B cell (primary cell): ENCODE data around the gene LCN15. TPM values are rescaled to one million over a fixed set of nuclear protein-coding genes. Genes with fewer than 3 reads are reported as not detected.

Experiments used
- ATAC-seq: fragments of 200-7000 bp; cut with Tn5 transposase; one replicate; pipeline ENCODE4 v1.10.0; 2021; ENCODE audit warnings: low read depth, mild to moderate bottlenecking, moderate number of reproducible peaks, moderate library complexity
- CTCF ChIA-PET: fragments of 350-600 bp; sonication (Branson Sonifier 250); formaldehyde crosslinking; loops from one replicate; lab custom pipeline; 2021; ENCODE audit warnings: antibody characterized with exemption, inconsistent platforms; lab: Charles Lee
- POLR2A ChIA-PET: fragments of 350-600 bp; sonication (Branson Sonifier 250); formaldehyde crosslinking; loops from one replicate; lab custom pipeline; 2021; ENCODE audit warnings: antibody characterized with exemption; lab: Charles Lee
- DNase-seq: peaks from one replicate; pipeline ENCODE4 v3.0.0; 2013
- H2AFZ ChIP-seq: 2 replicates; pipeline ENCODE4 v1.6.1; 2012; ENCODE audit warnings: mild to moderate bottlenecking, low read depth, low read length; ENCODE audit not compliant: insufficient read depth, poor library complexity, severe bottlenecking
- H3K27ac ChIP-seq, 2 donors: 1 replicate in 1 of 2; 2 replicates in 1 of 2; pipeline ENCODE4 v1.5.1; 2012 to 2013; ENCODE audit warnings: low read length in 2 of 2, mild to moderate bottlenecking in 2 of 2, moderate library complexity in 1 of 2
- H3K27me3 ChIP-seq, 4 experiments: fragments of 200-600 bp in 1 of 4; sonication (generic) in 1 of 4; replicated peaks in 1 of 4; 1 replicate in 2 of 4; 2 replicates in 2 of 4; pipeline versions ENCODE4 v1.6.1 to v1.7.0; 2013 to 2016; ENCODE audit warnings: low read length in 3 of 4, mild to moderate bottlenecking in 2 of 4, mixed read lengths in 1 of 4, moderate library complexity in 1 of 4; ENCODE audit not compliant: insufficient read depth in 4 of 4, control insufficient read depth in 3 of 4; ENCODE audit errors: control extremely low read depth in 1 of 4
- H3K36me3 ChIP-seq, 2 experiments: replicated peaks in 1 of 2; 1 replicate in 1 of 2; 2 replicates in 1 of 2; pipeline versions ENCODE4 v1.6.1 to v1.7.1; 2013; ENCODE audit warnings: low read length in 1 of 2; ENCODE audit not compliant: insufficient read depth in 2 of 2, control insufficient read depth in 1 of 2; ENCODE audit errors: control extremely low read depth in 1 of 2, extremely low read depth in 1 of 2
- H3K4me1 ChIP-seq, 2 donors: fragments of 200-600 bp in 1 of 2; sonication (generic) in 1 of 2; 1 replicate in 1 of 2; 2 replicates in 1 of 2; pipeline versions ENCODE4 v1.5.1 to v1.6.1; 2013 to 2017; ENCODE audit warnings: low read length in 2 of 2; ENCODE audit not compliant: control insufficient read depth in 2 of 2, insufficient read depth in 2 of 2
- H3K4me2 ChIP-seq: replicated peaks from 2 replicates; pipeline ENCODE3; 2012; ENCODE audit warnings: mild to moderate bottlenecking, low read depth, low read length; ENCODE audit not compliant: poor library complexity, severe bottlenecking
- H3K4me3 ChIP-seq, 5 experiments: fragments of 200-600 bp in 1 of 5; sonication (generic) in 1 of 5; 1 replicate in 3 of 5; 2 replicates in 2 of 5; pipeline versions ENCODE4 v1.5.1 to v1.7.0; 2011 to 2016; ENCODE audit warnings: low read length in 4 of 5, mild to moderate bottlenecking in 4 of 5, low read depth in 2 of 5, control low read depth in 1 of 5, moderate library complexity in 1 of 5; ENCODE audit not compliant: insufficient read depth in 1 of 5; ENCODE audit errors: control extremely low read depth in 1 of 5, extremely low read depth in 1 of 5
- H3K79me2 ChIP-seq: fragments of 200-600 bp; sonication (generic); one replicate; pipeline ENCODE4 v1.6.0; 2016; ENCODE audit warnings: low read length; ENCODE audit not compliant: control insufficient read depth, insufficient read depth
- H3K9ac ChIP-seq: fragments of 200-600 bp; sonication (generic); 2 replicates; pipeline ENCODE4 v1.6.1; 2017; ENCODE audit warnings: mild to moderate bottlenecking, low read length, moderate library complexity
- H3K9me3 ChIP-seq, 3 donors: one replicate each; pipeline versions ENCODE4 v1.6.1 to v1.7.1; 2013; ENCODE audit warnings: low read length in 2 of 3; ENCODE audit not compliant: control insufficient read depth in 2 of 3, insufficient read depth in 1 of 3; ENCODE audit errors: control extremely low read depth in 1 of 3
- H4K20me1 ChIP-seq: 2 replicates; pipeline ENCODE4 v1.6.0; 2012; ENCODE audit warnings: mild to moderate bottlenecking, low read length; ENCODE audit not compliant: insufficient read depth, control insufficient read depth, poor library complexity, severe bottlenecking
- H3K27ac Mint-ChIP-seq: one replicate; pipeline ENCODE4 v1.8.0; 2021; ENCODE audit warnings: mixed read lengths
- H3K27me3 Mint-ChIP-seq: one replicate; pipeline ENCODE4 v1.8.0; 2021; ENCODE audit warnings: mixed read lengths
- H3K4me1 Mint-ChIP-seq: one replicate; pipeline ENCODE4 v1.8.0; 2021; ENCODE audit warnings: mixed read lengths
- H3K4me3 Mint-ChIP-seq: one replicate; pipeline ENCODE4 v1.8.0; 2021; ENCODE audit warnings: mixed read lengths
- H3K9me3 Mint-ChIP-seq: one replicate; pipeline ENCODE4 v1.8.0; 2022; ENCODE audit warnings: mixed read lengths; ENCODE audit not compliant: insufficient read depth
- EZH2 ChIP-seq: IDR thresholded peaks from 2 replicates; pipeline ENCODE4 v1.6.1; 2012; ENCODE audit warnings: borderline replicate concordance, low read depth, mild to moderate bottlenecking, moderate library complexity, low read length; ENCODE audit not compliant: insufficient read depth, poor library complexity, severe bottlenecking
- WGBS: methylation state at CpG from one replicate; pipeline ENCODE4 v1.1.5; 2013; ENCODE audit warnings: missing lambda C conversion rate; ENCODE audit not compliant: insufficient coverage; 5-methylcytosine and 5-hydroxymethylcytosine counted together
- intact Hi-C: fragments of 100-400 bp; cut with micrococcal nuclease; formaldehyde crosslinking; loops from one replicate; pipeline ENCODE4 v1.10.0; 2022
- polyA plus RNA-seq: library from polyadenylated mRNA; depleted of rRNA; stranded (reverse); fragments of >200 nt; gene quantifications from 2 replicates; pipeline ENCODE4 v1.2.3, GENCODE V29; 2012
- total RNA-seq, 2 donors: library from RNA; stranded (reverse); fragments of 120-200 nt in 1 of 2; gene quantifications; 1 replicate in 1 of 2; 2 replicates in 1 of 2; pipeline versions ENCODE4 v1.2.3 to v1.2.4, GENCODE V29; 2013 to 2022
- TF ChIP-seq, protein P1 (sequence below): fragments of 200-600 bp; IDR thresholded peaks from one replicate; pipeline ENCODE4 v1.8.0; 2022; ENCODE audit warnings: antibody characterized with exemption, mild to moderate bottlenecking

Gene LCN15
- total and polyA plus RNA-seq, 2 donors (not counting 1 experiment from before 2014, with no cell fraction given), result not detected

- peak overlapping the region; percentile 81 for H3K4me3 Mint-ChIP-seq
- intact Hi-C loops, result loop anchor here (2.0 to 10.0 kb wide), 3 partner anchors 16 to 214 kb away; partner anchors contain the start of genes LCN10 and NOTCH1
- ChIA-PET CTCF (interaction anchor here (0.6 to 4.9 kb wide), 8 partner anchors 9 to 211 kb away, joined by 3 to 102 read pairs (median 8); partner anchors contain the start of gene LCN6), POLR2A (interaction anchor here (2.0 to 6.1 kb wide), 3 partner anchors 9 to 58 kb away, joined by 8 to 83 read pairs (median 39); partner anchors contain the start of gene LCN6)
- no peaks in the 10 kb centered on the region for H3K36me3 ChIP-seq
- peak overlapping the region; percentile 70 for H3K4me2 ChIP-seq
- H3K4me3 ChIP-seq, result no peak overlapping the region
- no peak overlapping the region for H3K9ac ChIP-seq
- TF ChIP-seq, protein P1, sequence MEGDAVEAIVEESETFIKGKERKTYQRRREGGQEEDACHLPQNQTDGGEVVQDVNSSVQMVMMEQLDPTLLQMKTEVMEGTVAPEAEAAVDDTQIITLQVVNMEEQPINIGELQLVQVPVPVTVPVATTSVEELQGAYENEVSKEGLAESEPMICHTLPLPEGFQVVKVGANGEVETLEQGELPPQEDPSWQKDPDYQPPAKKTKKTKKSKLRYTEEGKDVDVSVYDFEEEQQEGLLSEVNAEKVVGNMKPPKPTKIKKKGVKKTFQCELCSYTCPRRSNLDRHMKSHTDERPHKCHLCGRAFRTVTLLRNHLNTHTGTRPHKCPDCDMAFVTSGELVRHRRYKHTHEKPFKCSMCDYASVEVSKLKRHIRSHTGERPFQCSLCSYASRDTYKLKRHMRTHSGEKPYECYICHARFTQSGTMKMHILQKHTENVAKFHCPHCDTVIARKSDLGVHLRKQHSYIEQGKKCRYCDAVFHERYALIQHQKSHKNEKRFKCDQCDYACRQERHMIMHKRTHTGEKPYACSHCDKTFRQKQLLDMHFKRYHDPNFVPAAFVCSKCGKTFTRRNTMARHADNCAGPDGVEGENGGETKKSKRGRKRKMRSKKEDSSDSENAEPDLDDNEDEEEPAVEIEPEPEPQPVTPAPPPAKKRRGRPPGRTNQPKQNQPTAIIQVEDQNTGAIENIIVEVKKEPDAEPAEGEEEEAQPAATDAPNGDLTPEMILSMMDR, result no peak
- TF ChIP-seq EZH2, result no peak
- peak overlapping the region; percentile 95 for H3K27ac Mint-ChIP-seq
- H2AFZ ChIP-seq, result no peak overlapping the region
- DNase-seq (no peak), ATAC-seq (no peak)
- peaks cover 0 to 39% (median 3%) of the 10 kb centered on the region in 3 donors for H3K9me3 ChIP-seq
- peak overlapping the region; percentile 50 to 80 for H3K27ac ChIP-seq
- H3K4me1 Mint-ChIP-seq, result peaks cover 56% of the 10 kb centered on the region
- 81% methylated on average over 9 of the region's 9 CpGs for WGBS
- H4K20me1 ChIP-seq, result no peaks in the 10 kb centered on the region
- H3K4me1 ChIP-seq, result peaks cover 56 to 85% of the 10 kb centered on the region in 2 donors
- H3K27me3 Mint-ChIP-seq, result no peaks in the 10 kb centered on the region
- H3K9me3 Mint-ChIP-seq, result no peaks in the 10 kb centered on the region
- peaks cover 0 to 3% (median 0%) of the 10 kb centered on the region in 4 experiments for H3K27me3 ChIP-seq
- H3K79me2 ChIP-seq, result peaks cover 3% of the 10 kb centered on the region
Observed at GRCh38 chr9:136759001-136759400, 5.3 kb downstream of the LCN15 start.

DNA sequence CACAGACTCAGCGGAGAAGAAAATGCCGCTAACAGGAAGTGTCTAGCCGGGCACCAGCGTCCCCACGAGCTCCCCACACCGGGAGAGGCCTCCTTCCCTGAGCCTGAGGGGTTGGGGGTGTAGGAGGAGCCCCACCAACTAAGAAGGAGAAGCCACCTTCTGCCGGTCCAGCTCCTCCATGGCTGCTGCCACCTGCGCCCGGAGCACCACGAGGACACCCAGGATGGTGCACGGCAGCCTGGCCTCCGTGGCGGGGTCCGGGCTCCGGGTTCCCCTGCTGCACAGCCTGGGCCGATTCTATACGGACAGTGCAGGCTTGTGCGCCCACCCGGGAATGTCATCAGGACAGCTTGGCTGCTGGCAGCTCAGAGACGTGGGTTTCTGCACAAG is 6.6 kb downstream of the LCN15 start:
- H3K27ac ChIP-seq, result peak overlapping the region; percentile 50 to 80
- H3K9ac ChIP-seq, result peak overlapping the region; percentile 8
- DNase-seq (no peak), ATAC-seq (peak; percentile 8)
- intact Hi-C loops, result loop anchor here (1.0 to 10.0 kb wide), 5 partner anchors 7 to 213 kb away; partner anchors contain the start of genes LCN10 and NOTCH1
- H3K4me2 ChIP-seq, result peak overlapping the region; percentile 70
- peaks cover 61 to 82% of the 10 kb centered on the region in 2 donors for H3K4me1 ChIP-seq
- Mint-ChIP-seq H3K27ac (peak overlapping the region; percentile 95), H3K9me3 (no peaks in the 10 kb centered on the region), H3K4me3 (peak overlapping the region; percentile 81), H3K27me3 (no peaks in the 10 kb centered on the region), H3K4me1 (peaks cover 54% of the 10 kb centered on the region)
- H2AFZ ChIP-seq, result no peak overlapping the region
- no peaks in the 10 kb centered on the region for H3K27me3 ChIP-seq
- no peaks in the 10 kb centered on the region for H3K36me3 ChIP-seq
- peaks cover 0 to 52% (median 11%) of the 10 kb centered on the region in 3 donors for H3K9me3 ChIP-seq
- peak overlapping the region in 1 of 5 experiments; percentile 10 for H3K4me3 ChIP-seq
- no peak for TF ChIP-seq EZH2
- TF ChIP-seq, protein P1, result no peak
- CTCF ChIA-PET, result interaction anchor here (1.0 to 4.9 kb wide), 13 partner anchors 9 to 277 kb away, joined by 3 to 102 read pairs (median 6); partner anchors contain the start of genes LCN10 and LCN6
- WGBS, result 77% methylated on average over 18 of the region's 20 CpGs
- H4K20me1 ChIP-seq, result no peaks in the 10 kb centered on the region
- peaks cover 3% of the 10 kb centered on the region for H3K79me2 ChIP-seq
- POLR2A ChIA-PET, result interaction anchor here (0.9 to 6.1 kb wide), 9 partner anchors 8 to 56 kb away, joined by 3 to 83 read pairs (median 8); partner anchors contain the start of genes LCN10, LCN6 and TMEM141
